ENCODE data around the gene MS4A3.

DNA sequence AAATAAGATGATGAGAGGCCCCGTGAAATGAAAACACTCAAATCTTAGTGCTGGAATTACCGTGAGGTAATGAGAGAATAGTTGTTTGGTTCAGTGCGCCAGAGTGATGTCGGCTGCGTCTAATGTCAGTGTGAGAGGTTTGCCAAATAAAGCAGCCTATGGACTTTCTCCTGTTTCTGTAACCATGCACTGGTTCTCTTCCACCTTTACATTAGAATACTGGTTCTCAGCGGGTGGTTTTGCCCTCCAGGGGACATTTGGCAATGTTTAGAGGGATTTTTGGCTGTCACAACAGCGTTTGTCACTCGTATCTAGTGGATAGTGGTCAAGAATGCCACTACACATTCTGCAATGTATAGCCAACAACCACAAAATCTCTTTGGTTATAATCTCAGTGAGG lies 38.4 kb upstream of the MS4A3 start:
- TF ChIP-seq CEBPB (IDR thresholded peaks at IDR 0.05) = no peak
- no peak for TF ChIP-seq CREB1 (IDR thresholded peaks at IDR 0.05; ENCODE audit: low read depth)
- TF ChIP-seq, protein P1, sequence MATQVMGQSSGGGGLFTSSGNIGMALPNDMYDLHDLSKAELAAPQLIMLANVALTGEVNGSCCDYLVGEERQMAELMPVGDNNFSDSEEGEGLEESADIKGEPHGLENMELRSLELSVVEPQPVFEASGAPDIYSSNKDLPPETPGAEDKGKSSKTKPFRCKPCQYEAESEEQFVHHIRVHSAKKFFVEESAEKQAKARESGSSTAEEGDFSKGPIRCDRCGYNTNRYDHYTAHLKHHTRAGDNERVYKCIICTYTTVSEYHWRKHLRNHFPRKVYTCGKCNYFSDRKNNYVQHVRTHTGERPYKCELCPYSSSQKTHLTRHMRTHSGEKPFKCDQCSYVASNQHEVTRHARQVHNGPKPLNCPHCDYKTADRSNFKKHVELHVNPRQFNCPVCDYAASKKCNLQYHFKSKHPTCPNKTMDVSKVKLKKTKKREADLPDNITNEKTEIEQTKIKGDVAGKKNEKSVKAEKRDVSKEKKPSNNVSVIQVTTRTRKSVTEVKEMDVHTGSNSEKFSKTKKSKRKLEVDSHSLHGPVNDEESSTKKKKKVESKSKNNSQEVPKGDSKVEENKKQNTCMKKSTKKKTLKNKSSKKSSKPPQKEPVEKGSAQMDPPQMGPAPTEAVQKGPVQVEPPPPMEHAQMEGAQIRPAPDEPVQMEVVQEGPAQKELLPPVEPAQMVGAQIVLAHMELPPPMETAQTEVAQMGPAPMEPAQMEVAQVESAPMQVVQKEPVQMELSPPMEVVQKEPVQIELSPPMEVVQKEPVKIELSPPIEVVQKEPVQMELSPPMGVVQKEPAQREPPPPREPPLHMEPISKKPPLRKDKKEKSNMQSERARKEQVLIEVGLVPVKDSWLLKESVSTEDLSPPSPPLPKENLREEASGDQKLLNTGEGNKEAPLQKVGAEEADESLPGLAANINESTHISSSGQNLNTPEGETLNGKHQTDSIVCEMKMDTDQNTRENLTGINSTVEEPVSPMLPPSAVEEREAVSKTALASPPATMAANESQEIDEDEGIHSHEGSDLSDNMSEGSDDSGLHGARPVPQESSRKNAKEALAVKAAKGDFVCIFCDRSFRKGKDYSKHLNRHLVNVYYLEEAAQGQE (IDR thresholded peaks at IDR 0.05; ENCODE audit: low read depth) = no peak
- no peak for TF ChIP-seq RAD21 (IDR thresholded peaks at IDR 0.05; ENCODE audit: low read depth)
- no peak for TF ChIP-seq MAX (IDR thresholded peaks at IDR 0.05)
- no peak for TF ChIP-seq TCF12 (IDR thresholded peaks at IDR 0.05; ENCODE audit: low read depth)
- no peak for TF ChIP-seq USF1 (IDR thresholded peaks at IDR 0.05)
- TF ChIP-seq TEAD4 (IDR thresholded peaks at IDR 0.05) = no peak
- no peak for TF ChIP-seq EP300 (IDR thresholded peaks at IDR 0.05; ENCODE audit: borderline replicate concordance)
- no peak for TF ChIP-seq ZBTB7A (IDR thresholded peaks at IDR 0.05; ENCODE audit: low read depth)
- TF ChIP-seq TAF1 (IDR thresholded peaks at IDR 0.05; ENCODE audit: low read depth) = no peak
